ENCODE data around the gene MOV10.
"Not testable (repeated sequence)": the region's sequence is repeated elsewhere in the genome, so short reads cannot be mapped to it uniquely, and the experiment has no call there.

Gene MOV10

GRCh38 chr1:112674440-112674985 lies at the start of gene MOV10:
MOV10 (plus strand) TSS chr1:112674659; CDS start chr1:112674913, 254 bp downstream.
- DNase-seq: peak; percentile 76

- DNase-seq: no peak
Observed at GRCh38 chr1:112625696-112626095, 48.8 kb upstream of the MOV10 start.

GRCh38 chr1:112626193-112626592 lies 48.3 kb upstream of the MOV10 start:
- DNase-seq: no peak

GRCh38 chr1:112626887-112627286 lies 47.6 kb upstream of the MOV10 start:
- DNase-seq: no peak

- DNase-seq: no peak
Observed at GRCh38 chr1:112628516-112628915, 45.9 kb upstream of the MOV10 start.

GRCh38 chr1:112629256-112629655 lies 45.2 kb upstream of the MOV10 start:
- no peak for DNase-seq

- DNase-seq: no peak
Observed at GRCh38 chr1:112633628-112634027, 40.8 kb upstream of the MOV10 start.

- DNase-seq: no peak
Observed at GRCh38 chr1:112634367-112634766, 40.1 kb upstream of the MOV10 start.

GRCh38 chr1:112636056-112636455 lies 38.4 kb upstream of the MOV10 start:
- no peak for DNase-seq

- no peak for DNase-seq
Observed at GRCh38 chr1:112636597-112637253, 37.7 kb upstream of the MOV10 start.

GRCh38 chr1:112637254-112638109 lies 37.0 kb upstream of the MOV10 start:
- no peak for DNase-seq

GRCh38 chr1:112638110-112638428 lies 36.4 kb upstream of the MOV10 start:
- no peak for DNase-seq

GRCh38 chr1:112640437-112640836 lies 34.0 kb upstream of the MOV10 start:
- DNase-seq: not testable (repeated sequence)

GRCh38 chr1:112643080-112643479 lies 31.4 kb upstream of the MOV10 start:
- no peak for DNase-seq

GRCh38 chr1:112646225-112646624 lies 28.2 kb upstream of the MOV10 start:
- no peak for DNase-seq

- DNase-seq: no peak
Observed at GRCh38 chr1:112651205-112651604, 23.3 kb upstream of the MOV10 start.

- no peak for DNase-seq
Observed at GRCh38 chr1:112665857-112666256, 8.6 kb upstream of the MOV10 start.

GRCh38 chr1:112666946-112667345 lies 7.5 kb upstream of the MOV10 start:
- DNase-seq: no peak

GRCh38 chr1:112672009-112672408 lies 2.5 kb upstream of the MOV10 start:
- DNase-seq: no peak

- DNase-seq: no peak
Observed at GRCh38 chr1:112672842-112673241, 1.6 kb upstream of the MOV10 start.

- DNase-seq: no peak
Observed at GRCh38 chr1:112673592-112674439, 643 bp upstream of the MOV10 start.

- DNase-seq: peak; percentile 15
Observed at GRCh38 chr1:112674986-112675727, 698 bp downstream of the MOV10 start.

All from KG1 (cell line).